Sigmoid colon (tissue), 7 donors: ENCODE results near the gene CYP39A1. TPM values are rescaled to one million over a fixed set of nuclear protein-coding genes. Genes with fewer than 3 reads are reported as not detected.

ENCODE experiments used
- DNase-seq: peaks from one replicate; pipeline ENCODE4 v3.0.0-alpha.2; 2019
- H3K27ac ChIP-seq, 4 donors: fragments of 200-600 bp; sonication (generic); one replicate each; pipeline ENCODE4 v1.5.1; 2016 to 2019; ENCODE audit warnings: mild to moderate bottlenecking in 1 of 4
- H3K27me3 ChIP-seq, 3 donors: fragments of 200-600 bp; sonication (generic); one replicate each; pipeline ENCODE4 v1.5.1; 2019; ENCODE audit warnings: mild to moderate bottlenecking in 1 of 3
- H3K36me3 ChIP-seq, 4 donors: fragments of 200-600 bp; sonication (generic); one replicate each; pipeline ENCODE4 v1.5.1; 2016 to 2019
- H3K4me1 ChIP-seq, 4 donors: fragments of 200-600 bp; sonication (generic); one replicate each; pipeline ENCODE4 v1.5.1; 2017 to 2019
- H3K4me3 ChIP-seq, 4 donors: fragments of 200-600 bp; sonication (generic); one replicate each; pipeline ENCODE4 v1.5.1; 2017 to 2019; ENCODE audit warnings: mild to moderate bottlenecking in 2 of 4, moderate library complexity in 1 of 4
- H3K9me3 ChIP-seq, 4 donors: fragments of 200-600 bp in 3 of 4; sonication (generic) in 3 of 4; one replicate each; pipeline versions ENCODE4 v1.5.1 to v1.6.1; 2013 to 2019
- CTCF ChIP-seq, 4 experiments: fragments of 450-650 bp in 3 of 4; fragments of 200-600 bp in 1 of 4; IDR thresholded peaks; one replicate each; pipeline ENCODE4 v1.5.1; 2016 to 2019; ENCODE audit warnings: antibody characterized with exemption in 4 of 4, mild to moderate bottlenecking in 3 of 4, moderate library complexity in 2 of 4
- EP300 ChIP-seq, 4 donors: sonication (generic); formaldehyde crosslinking; IDR thresholded peaks; one replicate each; pipeline ENCODE4 v1.6.1; 2017; ENCODE audit warnings: antibody characterized with exemption in 4 of 4
- POLR2A ChIP-seq, 2 donors: fragments of 450-650 bp; IDR thresholded peaks; one replicate each; pipeline ENCODE4 v1.6.1; 2016; ENCODE audit warnings: antibody characterized with exemption in 2 of 2, mild to moderate bottlenecking in 2 of 2, moderate library complexity in 2 of 2
- POLR2AphosphoS5 ChIP-seq, 4 donors: sonication (generic); formaldehyde crosslinking; IDR thresholded peaks; one replicate each; pipeline ENCODE4 v1.6.1; 2017; ENCODE audit warnings: antibody characterized with exemption in 4 of 4
- WGBS, 2 donors: extraction: QIAGEN DNeasy Blood & Tissue Kit; methylation state at CpG; one replicate each; pipeline ENCODE4 v1.1.7; 2013; 5-methylcytosine and 5-hydroxymethylcytosine counted together
- intact Hi-C: fragments of 100-400 bp; cut with DNase I; formaldehyde crosslinking; loops from one replicate; pipeline ENCODE4 v1.15.1; 2023
- polyA plus RNA-seq, 3 donors: library from polyadenylated mRNA; stranded (reverse); fragments of 200-250 nt; gene quantifications; one replicate each; pipeline ENCODE4 v1.2.3, GENCODE V29; 2013
- total RNA-seq, 4 donors: library from RNA; depleted of rRNA; stranded (reverse); fragments of >200 nt; gene quantifications; one replicate each; pipeline ENCODE4 v1.1.0, GENCODE V29; 2016
- donor health status: healthy with polysubstance abuse.
- donor health status: Bipolar disorder and iron deficiency.
- donor health status: healthy.

CYP39A1 gene
- total and polyA plus RNA-seq, 7 donors = 1.6 to 7.7 (median 3.0) TPM

- Histone ChIP-seq H3K4me3 (no peak overlapping the region), H3K4me1 (peaks cover 0 to 5% (median 0%) of the 10 kb centered on the region in 4 donors), H3K27ac (no peak overlapping the region), H3K27me3 (no peaks in the 10 kb centered on the region), H3K36me3 (no peaks in the 10 kb centered on the region), H3K9me3 (no peaks in the 10 kb centered on the region)
- WGBS, 2 donors = 83 to 85% methylated on average over 3 of the region's 3 CpGs
- TF ChIP-seq CTCF (IDR thresholded peaks at IDR 0.05) = no peak
- no peak for TF ChIP-seq POLR2AphosphoS5 (IDR thresholded peaks at IDR 0.05)
- no peak for TF ChIP-seq EP300 (IDR thresholded peaks at IDR 0.05)
- no peak for DNase-seq
- intact Hi-C loops = no loop called here
These were observed 60.6 kb downstream of the CYP39A1 start for GRCh38 chr6:46592046-46592445.

GRCh38 chr6:46590765-46591164 lies 61.9 kb downstream of the CYP39A1 start:
- intact Hi-C loops = no loop called here
- Histone ChIP-seq H3K27me3 (no peaks in the 10 kb centered on the region), H3K27ac (no peak overlapping the region), H3K36me3 (no peaks in the 10 kb centered on the region), H3K4me3 (no peak overlapping the region), H3K9me3 (no peaks in the 10 kb centered on the region), H3K4me1 (peaks cover 0 to 5% (median 0%) of the 10 kb centered on the region in 4 donors)
- TF ChIP-seq POLR2A (IDR thresholded peaks at IDR 0.05) (no peak), POLR2AphosphoS5 (IDR thresholded peaks at IDR 0.05) (no peak), CTCF (IDR thresholded peaks at IDR 0.05) (no peak), EP300 (IDR thresholded peaks at IDR 0.05) (no peak)
- DNase-seq = no peak

- TF ChIP-seq CTCF (IDR thresholded peaks at IDR 0.05) (no peak), POLR2A (IDR thresholded peaks at IDR 0.05) (no peak), EP300 (IDR thresholded peaks at IDR 0.05) (no peak)
- no peak overlapping the region for H3K4me3 ChIP-seq
- no peak overlapping the region for H3K27ac ChIP-seq
- DNase-seq = no peak
- no peaks in the 10 kb centered on the region for H3K27me3 ChIP-seq
- WGBS, 2 donors = 65 to 75% methylated on average over 2 of the region's 2 CpGs
- no peaks in the 10 kb centered on the region for H3K9me3 ChIP-seq
- no peaks in the 10 kb centered on the region for H3K36me3 ChIP-seq
- peaks cover 0 to 5% (median 0%) of the 10 kb centered on the region in 4 donors for H3K4me1 ChIP-seq
- intact Hi-C loops = no loop called here
These were observed 65.7 kb downstream of the CYP39A1 start for GRCh38 chr6:46586906-46587305.

- H3K27me3 ChIP-seq = no peaks in the 10 kb centered on the region
- TF ChIP-seq EP300 (IDR thresholded peaks at IDR 0.05) (no peak), POLR2AphosphoS5 (IDR thresholded peaks at IDR 0.05) (no peak), POLR2A (IDR thresholded peaks at IDR 0.05) (no peak), CTCF (IDR thresholded peaks at IDR 0.05) (no peak)
- WGBS, 2 donors = 89 to 91% methylated on average over 3 of the region's 3 CpGs
- no peak overlapping the region for H3K27ac ChIP-seq
- no peaks in the 10 kb centered on the region for H3K9me3 ChIP-seq
- H3K36me3 ChIP-seq = no peaks in the 10 kb centered on the region
- H3K4me3 ChIP-seq = no peak overlapping the region
- intact Hi-C loops = no loop called here
- DNase-seq = no peak
- peaks cover 0 to 5% (median 0%) of the 10 kb centered on the region in 4 donors for H3K4me1 ChIP-seq
These were observed 68.0 kb downstream of the CYP39A1 start for GRCh38 chr6:46584586-46584985.

- Histone ChIP-seq H3K27ac (no peak overlapping the region), H3K36me3 (no peaks in the 10 kb centered on the region), H3K9me3 (no peaks in the 10 kb centered on the region), H3K4me3 (no peak overlapping the region), H3K4me1 (peaks cover 0 to 5% (median 0%) of the 10 kb centered on the region in 4 donors), H3K27me3 (no peaks in the 10 kb centered on the region)
- intact Hi-C loops = no loop called here
- DNase-seq = no peak
- 49 to 77% methylated on average over 4 of the region's 4 CpGs for WGBS, 2 donors
- TF ChIP-seq CTCF (IDR thresholded peaks at IDR 0.05) (no peak), POLR2A (IDR thresholded peaks at IDR 0.05) (no peak), POLR2AphosphoS5 (IDR thresholded peaks at IDR 0.05) (no peak), EP300 (IDR thresholded peaks at IDR 0.05) (no peak)
These were observed 68.9 kb downstream of the CYP39A1 start for GRCh38 chr6:46583721-46584120.
